ENCODE measurements around the gene AAK1.

Gene AAK1

DNA sequence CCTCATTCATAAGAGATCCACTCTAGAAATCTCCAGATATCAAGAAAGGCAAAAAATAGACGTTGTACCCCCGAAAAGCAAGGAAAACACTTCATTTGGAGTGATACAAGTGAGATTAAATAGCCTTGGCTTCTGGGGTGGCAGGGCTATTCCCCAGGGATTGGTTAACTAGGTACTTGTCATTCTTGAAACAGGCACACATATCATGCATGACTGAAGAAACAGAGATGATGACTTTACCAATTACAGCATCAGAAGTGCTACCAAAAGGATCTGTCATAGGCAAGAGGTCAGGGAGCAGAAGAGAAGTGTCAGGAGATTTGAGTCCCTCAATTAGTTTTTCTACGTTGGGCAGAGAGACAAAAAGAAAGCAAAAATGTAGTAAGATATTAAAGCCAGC, 161.1 kb downstream of the AAK1 start:
- TF ChIP-seq, protein P1, sequence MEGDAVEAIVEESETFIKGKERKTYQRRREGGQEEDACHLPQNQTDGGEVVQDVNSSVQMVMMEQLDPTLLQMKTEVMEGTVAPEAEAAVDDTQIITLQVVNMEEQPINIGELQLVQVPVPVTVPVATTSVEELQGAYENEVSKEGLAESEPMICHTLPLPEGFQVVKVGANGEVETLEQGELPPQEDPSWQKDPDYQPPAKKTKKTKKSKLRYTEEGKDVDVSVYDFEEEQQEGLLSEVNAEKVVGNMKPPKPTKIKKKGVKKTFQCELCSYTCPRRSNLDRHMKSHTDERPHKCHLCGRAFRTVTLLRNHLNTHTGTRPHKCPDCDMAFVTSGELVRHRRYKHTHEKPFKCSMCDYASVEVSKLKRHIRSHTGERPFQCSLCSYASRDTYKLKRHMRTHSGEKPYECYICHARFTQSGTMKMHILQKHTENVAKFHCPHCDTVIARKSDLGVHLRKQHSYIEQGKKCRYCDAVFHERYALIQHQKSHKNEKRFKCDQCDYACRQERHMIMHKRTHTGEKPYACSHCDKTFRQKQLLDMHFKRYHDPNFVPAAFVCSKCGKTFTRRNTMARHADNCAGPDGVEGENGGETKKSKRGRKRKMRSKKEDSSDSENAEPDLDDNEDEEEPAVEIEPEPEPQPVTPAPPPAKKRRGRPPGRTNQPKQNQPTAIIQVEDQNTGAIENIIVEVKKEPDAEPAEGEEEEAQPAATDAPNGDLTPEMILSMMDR (conservative IDR thresholded peaks at IDR 0.05; ENCODE audit: low read depth, low read length): no peak
- no peak for DNase-seq (ENCODE audit: low read depth)
- H3K4me3 ChIP-seq (ENCODE audit: low read depth, low read length): no peak overlapping the region

DNA sequence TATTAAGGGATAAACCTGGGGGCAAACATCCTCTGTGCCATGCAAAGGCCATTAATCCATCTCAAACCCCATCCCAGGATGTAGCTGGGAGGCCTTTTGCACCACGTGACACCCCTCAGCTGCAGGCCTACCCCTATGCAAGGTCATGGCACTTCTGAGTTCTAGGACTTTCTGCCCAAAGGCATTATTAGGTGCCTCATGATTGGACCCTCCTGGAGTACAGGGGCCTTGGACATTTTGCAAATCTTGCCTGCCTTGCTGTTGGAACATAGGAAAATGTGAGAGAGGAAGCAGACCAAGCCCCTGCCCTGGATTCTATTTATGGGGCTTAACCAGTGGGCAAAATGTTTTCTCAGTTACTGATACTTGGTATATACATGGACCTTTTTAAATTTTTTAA, 162.1 kb downstream of the AAK1 start:
- no peak overlapping the region for H3K4me3 ChIP-seq (ENCODE audit: low read depth, low read length)
- no peak for DNase-seq (ENCODE audit: low read depth)
- TF ChIP-seq, protein P1 (conservative IDR thresholded peaks at IDR 0.05; ENCODE audit: low read depth, low read length): no peak

DNA sequence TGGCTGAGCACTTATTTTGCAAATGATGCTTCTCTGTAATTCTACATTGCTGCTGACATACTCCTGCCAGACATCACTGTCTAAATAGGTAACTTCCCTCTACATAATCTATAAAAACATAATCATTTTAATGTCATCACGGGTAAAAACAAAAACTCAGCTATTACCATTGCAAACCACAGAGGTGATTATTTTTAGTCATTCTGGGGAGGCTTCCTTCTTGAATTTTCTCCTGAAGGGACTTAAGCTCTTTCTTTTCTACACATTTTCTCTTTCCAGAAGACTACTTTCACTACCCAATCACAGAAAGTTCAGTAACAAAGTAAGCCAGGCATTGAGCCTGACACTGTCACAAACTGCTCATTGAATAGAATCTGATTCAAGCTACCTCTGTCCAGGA, 165.9 kb downstream of the AAK1 start:
- no peak overlapping the region for H3K4me3 ChIP-seq (ENCODE audit: low read depth, low read length)
- no peak for DNase-seq (ENCODE audit: low read depth)
- TF ChIP-seq, protein P1 (conservative IDR thresholded peaks at IDR 0.05; ENCODE audit: low read depth, low read length): no peak

DNA sequence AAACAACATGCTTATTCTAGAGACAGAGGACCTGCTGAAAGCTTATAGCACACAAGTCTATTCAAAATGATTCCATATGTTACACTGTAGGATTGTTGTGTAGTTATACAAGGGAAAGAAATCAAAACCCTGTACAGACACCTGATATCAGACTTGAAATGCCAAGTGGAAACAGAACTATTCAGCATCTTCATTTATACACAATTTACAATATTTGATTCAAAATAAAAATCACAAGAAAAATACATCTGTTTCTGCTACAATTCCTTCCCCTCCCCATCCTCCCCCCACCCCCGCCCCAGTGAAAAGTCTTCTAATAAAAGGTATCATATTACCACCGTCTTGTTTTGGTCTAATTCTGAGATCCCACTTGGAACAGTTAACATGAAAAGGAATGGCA, 168.9 kb downstream of the AAK1 start:
- TF ChIP-seq, protein P1 (conservative IDR thresholded peaks at IDR 0.05; ENCODE audit: low read depth, low read length): no peak
- DNase-seq (ENCODE audit: low read depth): no peak
- no peak overlapping the region for H3K4me3 ChIP-seq (ENCODE audit: low read depth, low read length)

DNA sequence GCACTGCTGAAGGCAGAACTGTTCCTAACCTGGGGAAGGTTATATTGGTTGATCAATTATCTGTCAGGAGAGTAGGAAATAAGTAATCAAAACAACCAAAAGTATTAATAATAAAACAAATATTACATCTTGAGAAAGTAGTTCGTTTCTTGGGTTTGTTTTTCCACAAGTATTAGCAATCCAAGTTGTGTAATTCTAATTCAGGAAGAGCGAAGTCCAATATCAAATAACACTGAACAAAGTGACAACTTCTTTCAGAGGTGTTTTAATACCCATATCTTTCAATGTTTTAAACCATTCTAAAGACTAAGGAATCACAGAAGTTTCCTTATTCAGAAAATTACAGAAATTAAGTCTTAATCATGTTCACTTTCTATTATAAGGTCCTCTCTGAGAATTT, 171.7 kb downstream of the AAK1 start:
- no peak for DNase-seq (ENCODE audit: low read depth)
- TF ChIP-seq, protein P1 (conservative IDR thresholded peaks at IDR 0.05; ENCODE audit: low read depth, low read length): no peak
- no peak overlapping the region for H3K4me3 ChIP-seq (ENCODE audit: low read depth, low read length)

DNA sequence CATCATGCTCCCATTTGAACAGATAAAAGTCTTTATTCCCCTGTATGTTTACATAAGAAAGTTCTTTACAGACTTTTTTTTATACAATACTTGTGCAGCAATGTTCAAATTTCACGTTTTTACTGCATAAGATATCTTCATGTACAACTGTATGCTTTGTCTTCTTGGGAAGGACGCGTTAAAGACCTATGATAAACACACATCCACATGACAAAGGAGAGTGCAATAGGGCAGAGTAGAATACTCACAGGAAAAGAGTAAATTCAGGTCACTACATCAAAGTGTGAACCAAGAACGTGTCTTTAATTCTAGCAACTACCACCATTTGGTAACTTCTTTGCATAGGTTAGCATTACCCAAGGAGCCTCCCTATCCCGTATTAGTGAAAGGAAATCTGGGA, 172.6 kb downstream of the AAK1 start:
- TF ChIP-seq, protein P1 (conservative IDR thresholded peaks at IDR 0.05; ENCODE audit: low read depth, low read length): no peak
- DNase-seq (ENCODE audit: low read depth): no peak

DNA sequence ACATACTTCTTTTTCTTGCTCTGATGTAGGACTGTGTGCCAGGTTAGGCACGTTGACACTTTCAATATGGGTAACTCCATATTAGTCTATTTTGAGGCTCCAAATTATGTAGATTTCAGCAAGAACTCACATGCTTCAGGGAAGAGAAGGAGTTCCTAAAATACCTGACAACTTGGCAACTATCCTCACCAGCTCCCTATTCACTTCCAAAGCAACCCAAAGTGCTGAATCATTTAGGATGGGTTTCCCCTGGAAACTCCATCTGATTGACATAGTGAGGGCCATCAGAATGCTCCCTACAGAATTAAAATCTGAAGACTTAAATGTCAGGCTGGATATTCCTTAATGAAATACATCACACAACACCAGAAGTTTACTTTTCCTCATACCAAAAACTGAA, 173.8 kb downstream of the AAK1 start:
- no peak overlapping the region for H3K4me3 ChIP-seq (ENCODE audit: low read depth, low read length)
- TF ChIP-seq, protein P1 (conservative IDR thresholded peaks at IDR 0.05; ENCODE audit: low read depth, low read length): no peak
- no peak for DNase-seq (ENCODE audit: low read depth)

More for the DNA sequence above, 172.6 kb downstream of the AAK1 start:
- no peak overlapping the region for H3K4me3 ChIP-seq (ENCODE audit: low read depth, low read length)

Data from choroid plexus epithelial cell (primary cell).